ENCODE data around the gene GCDH.
"Not testable (repeated sequence)": the region's sequence is repeated elsewhere in the genome, so short reads cannot be mapped to it uniquely, and the experiment has no call there.

The GCDH gene

GRCh38 chr19:12885749-12886650, 5.0 kb upstream of the GCDH start:
- no peaks in the 10 kb centered on the region for H3K36me3 ChIP-seq (ENCODE audit: control insufficient read depth, insufficient read depth, low read length)
- 7% methylated on average over 53 of the region's 53 CpGs for WGBS, 2 experiments
- peak overlapping the region; percentile 22 for H3K4me3 ChIP-seq (ENCODE audit: insufficient read depth, low read depth, low read length)
- peaks cover 5% of the 10 kb centered on the region for H3K4me1 ChIP-seq (ENCODE audit: control insufficient read depth, insufficient read depth, low read length)
- peaks cover 75% of the 10 kb centered on the region for H3K27me3 ChIP-seq (ENCODE audit: control insufficient read depth, insufficient read depth, low read length, poor library complexity, severe bottlenecking)
- no peaks in the 10 kb centered on the region for H3K9me3 ChIP-seq (ENCODE audit: control insufficient read depth, low read length)
- H3K27ac ChIP-seq (ENCODE audit: insufficient read depth, low read depth, low read length, poor library complexity, severe bottlenecking), result no peak overlapping the region

- Histone ChIP-seq H3K27me3 (ENCODE audit: control insufficient read depth, insufficient read depth, low read length, poor library complexity, severe bottlenecking) (peaks cover 73% of the 10 kb centered on the region), H3K27ac (ENCODE audit: insufficient read depth, low read depth, low read length, poor library complexity, severe bottlenecking) (no peak overlapping the region), H3K4me1 (ENCODE audit: control insufficient read depth, insufficient read depth, low read length) (peaks cover 6% of the 10 kb centered on the region), H3K9me3 (ENCODE audit: control insufficient read depth, low read length) (no peaks in the 10 kb centered on the region), H3K4me3 (ENCODE audit: insufficient read depth, low read depth, low read length) (no peak overlapping the region), H3K36me3 (ENCODE audit: control insufficient read depth, insufficient read depth, low read length) (no peaks in the 10 kb centered on the region)
- WGBS, 2 experiments, result 78 to 79% methylated on average over 5 of the region's 5 CpGs
These were observed 4.3 kb upstream of the GCDH start for GRCh38 chr19:12886651-12886968.

DNA sequence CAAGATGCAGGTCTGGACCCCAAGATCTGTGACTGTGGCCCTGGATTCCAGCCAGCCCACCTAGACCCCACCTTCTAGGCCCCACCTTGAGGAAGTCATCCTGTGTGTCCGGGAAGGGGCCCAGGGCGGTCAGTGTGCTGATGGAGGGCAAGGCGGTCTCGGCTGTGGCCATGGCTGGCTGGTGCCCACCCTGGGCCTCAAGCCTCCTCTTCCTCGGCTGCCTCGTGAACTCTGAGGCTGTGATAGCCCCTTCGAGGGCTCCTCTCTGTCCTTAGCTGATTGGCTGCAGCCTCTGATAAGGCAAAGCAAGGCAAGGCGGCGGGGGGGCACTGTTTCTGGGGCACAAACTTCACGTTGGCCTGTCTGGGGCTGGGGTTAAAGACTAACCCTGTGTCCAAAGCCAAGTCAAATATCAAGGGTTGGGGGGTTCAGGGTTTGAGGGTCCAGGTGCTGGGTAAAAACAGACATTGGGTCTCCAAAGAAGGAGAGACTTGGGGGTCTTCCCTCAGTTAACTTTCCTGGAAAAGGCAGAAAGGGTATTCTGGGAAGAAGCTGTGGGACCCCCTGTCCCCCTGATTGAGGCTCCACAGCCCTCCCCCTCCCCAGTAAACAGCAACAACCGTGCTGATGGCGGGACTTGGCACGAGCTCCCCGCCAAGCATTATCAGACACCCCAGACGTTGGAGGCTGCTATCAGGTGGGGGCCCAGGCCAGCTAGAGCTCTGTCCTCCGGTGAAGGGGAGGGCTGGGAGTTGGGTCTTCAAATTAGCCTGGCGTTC, 3.8 kb upstream of the GCDH start, which contains the start of gene KLF1:
KLF1 (minus strand) TSS at position 233 of the 779 bp plus-strand sequence; CDS start at position 172, 61 bp downstream.
- peaks cover 11% of the 10 kb centered on the region for H3K4me1 ChIP-seq (ENCODE audit: control insufficient read depth, insufficient read depth, low read length)
- peaks cover 68% of the 10 kb centered on the region for H3K27me3 ChIP-seq (ENCODE audit: control insufficient read depth, insufficient read depth, low read length, poor library complexity, severe bottlenecking)
- H3K36me3 ChIP-seq (ENCODE audit: control insufficient read depth, insufficient read depth, low read length), result no peaks in the 10 kb centered on the region
- no peaks in the 10 kb centered on the region for H3K9me3 ChIP-seq (ENCODE audit: control insufficient read depth, low read length)
- 75% methylated on average over 17 of the region's 17 CpGs for WGBS, 2 experiments
- H3K27ac ChIP-seq (ENCODE audit: insufficient read depth, low read depth, low read length, poor library complexity, severe bottlenecking), result no peak within 1 kb of the TSS
- peak within 1 kb of the TSS; percentile 22 for H3K4me3 ChIP-seq (ENCODE audit: insufficient read depth, low read depth, low read length)

DNA sequence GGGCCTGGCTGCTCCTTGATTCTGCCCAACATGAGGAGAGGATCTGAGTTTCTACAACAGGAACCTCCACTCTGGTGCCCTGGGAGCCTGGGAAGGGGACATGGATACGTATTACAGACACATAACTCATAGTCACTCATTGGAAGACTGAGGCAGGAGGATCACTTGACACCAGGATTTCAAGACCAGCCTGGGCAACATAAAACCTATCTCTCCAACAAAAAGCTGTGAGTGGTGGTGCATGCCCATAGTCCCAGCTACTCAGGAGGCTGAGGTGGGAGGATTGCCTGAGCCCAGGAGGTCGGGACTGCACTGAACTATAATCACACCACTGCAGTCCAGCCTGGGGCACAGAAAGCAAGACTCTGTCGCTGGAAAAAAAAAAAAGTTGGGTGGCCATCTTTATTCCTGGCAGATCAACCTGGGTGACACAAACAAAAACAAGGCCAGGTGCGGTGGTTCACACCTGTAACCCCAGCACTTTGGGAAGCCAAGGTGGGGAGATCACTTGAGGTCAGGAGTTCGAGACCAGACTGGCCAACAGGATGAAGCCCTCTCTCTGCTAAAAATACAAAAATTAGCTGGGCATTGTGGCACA, 2.9 kb upstream of the GCDH start:
- Histone ChIP-seq H3K9me3 (ENCODE audit: control insufficient read depth, low read length) (no peaks in the 10 kb centered on the region), H3K36me3 (ENCODE audit: control insufficient read depth, insufficient read depth, low read length) (no peaks in the 10 kb centered on the region), H3K27me3 (ENCODE audit: control insufficient read depth, insufficient read depth, low read length, poor library complexity, severe bottlenecking) (peaks cover 58% of the 10 kb centered on the region), H3K4me3 (ENCODE audit: insufficient read depth, low read depth, low read length) (no peak overlapping the region), H3K27ac (ENCODE audit: insufficient read depth, low read depth, low read length, poor library complexity, severe bottlenecking) (no peak overlapping the region), H3K4me1 (ENCODE audit: control insufficient read depth, insufficient read depth, low read length) (peaks cover 11% of the 10 kb centered on the region)
- 70 to 74% methylated on average over 5 of the region's 5 CpGs for WGBS, 2 experiments

DNA sequence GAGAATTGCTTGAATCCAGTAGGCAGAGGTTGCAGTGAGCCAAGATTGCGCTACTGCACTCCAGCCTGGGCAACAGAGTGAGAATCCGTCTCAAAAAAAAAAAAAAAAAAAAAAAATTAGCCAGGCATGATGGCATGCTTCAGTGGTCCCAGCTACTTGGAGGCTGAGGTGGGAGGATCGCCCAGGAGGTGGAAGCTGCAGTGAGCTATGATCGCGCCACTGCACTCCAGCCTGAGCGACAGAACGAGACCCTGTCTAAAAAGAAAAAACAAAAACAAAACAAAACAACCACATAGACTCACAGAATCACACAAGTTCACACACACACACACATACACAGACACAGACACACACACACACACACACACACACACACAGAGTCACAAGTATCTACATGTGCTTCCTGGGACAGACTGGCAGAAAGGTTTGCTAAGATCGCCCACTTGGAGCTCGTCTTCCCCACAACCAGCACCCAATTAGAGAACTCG, 617 bp upstream of the GCDH start:
- H3K27me3 ChIP-seq (ENCODE audit: control insufficient read depth, insufficient read depth, low read length, poor library complexity, severe bottlenecking), result peaks cover 36% of the 10 kb centered on the region
- H3K4me1 ChIP-seq (ENCODE audit: control insufficient read depth, insufficient read depth, low read length); H3K36me3 ChIP-seq (ENCODE audit: control insufficient read depth, insufficient read depth, low read length); H3K9me3 ChIP-seq (ENCODE audit: control insufficient read depth, low read length): not testable (repeated sequence)
- H3K4me3 ChIP-seq (ENCODE audit: insufficient read depth, low read depth, low read length), result peak overlapping the region; percentile 65
- WGBS, 2 experiments, result 46 to 47% methylated on average over 10 of the region's 10 CpGs
- H3K27ac ChIP-seq (ENCODE audit: insufficient read depth, low read depth, low read length, poor library complexity, severe bottlenecking), result peak overlapping the region; percentile 87

DNA sequence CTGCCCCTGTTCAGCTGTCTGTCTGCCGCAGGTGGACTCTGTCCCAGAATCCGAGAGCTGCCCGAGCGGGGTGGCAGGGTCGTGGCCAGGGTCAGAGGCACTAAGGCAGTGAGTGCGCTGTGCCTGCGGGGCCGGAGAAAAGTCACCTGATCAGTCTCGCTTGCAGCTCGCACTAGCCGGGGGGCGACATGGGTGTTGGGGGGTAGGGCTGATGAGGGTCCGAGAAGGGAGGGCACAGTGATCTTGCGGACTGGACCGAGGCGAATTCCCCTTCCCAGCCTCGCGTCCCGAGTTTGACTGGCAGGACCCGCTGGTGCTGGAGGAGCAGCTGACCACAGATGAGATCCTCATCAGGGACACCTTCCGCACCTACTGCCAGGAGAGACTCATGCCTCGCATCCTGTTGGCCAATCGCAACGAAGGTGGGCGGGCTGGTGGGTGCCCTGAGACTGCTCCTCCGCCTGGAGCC, 627 bp downstream of the GCDH start:
- WGBS, 2 experiments, result 10 to 11% methylated on average over 26 of the region's 26 CpGs
- no peak overlapping the region for H3K27ac ChIP-seq (ENCODE audit: insufficient read depth, low read depth, low read length, poor library complexity, severe bottlenecking)
- no peaks in the 10 kb centered on the region for H3K36me3 ChIP-seq (ENCODE audit: control insufficient read depth, insufficient read depth, low read length)
- H3K9me3 ChIP-seq (ENCODE audit: control insufficient read depth, low read length), result no peaks in the 10 kb centered on the region
- H3K4me1 ChIP-seq (ENCODE audit: control insufficient read depth, insufficient read depth, low read length), result peaks cover 6% of the 10 kb centered on the region
- peak overlapping the region; percentile 65 for H3K4me3 ChIP-seq (ENCODE audit: insufficient read depth, low read depth, low read length)
- peaks cover 23% of the 10 kb centered on the region for H3K27me3 ChIP-seq (ENCODE audit: control insufficient read depth, insufficient read depth, low read length, poor library complexity, severe bottlenecking)

DNA sequence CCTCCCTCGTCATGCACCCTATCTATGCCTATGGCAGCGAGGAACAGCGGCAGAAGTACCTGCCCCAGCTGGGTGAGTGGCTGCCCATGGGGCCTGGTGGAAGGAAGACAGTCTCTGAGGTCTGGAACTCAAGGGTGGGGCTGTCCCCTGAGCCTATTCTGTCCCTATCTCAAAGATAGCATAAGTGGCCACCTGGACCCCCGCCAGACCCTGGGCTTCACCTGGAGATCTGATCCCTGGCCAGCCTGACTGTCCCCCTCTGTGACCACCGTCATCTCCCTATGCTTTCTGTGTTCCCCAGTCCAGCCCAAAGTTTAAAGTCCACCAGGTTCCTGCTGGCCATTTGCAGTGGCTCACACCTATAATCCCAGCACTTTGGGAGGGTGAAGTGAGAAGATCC, 2.6 kb downstream of the GCDH start:
- WGBS, 2 experiments, result 94 to 97% methylated on average over 5 of the region's 5 CpGs
- Histone ChIP-seq H3K9me3 (ENCODE audit: control insufficient read depth, low read length) (no peaks in the 10 kb centered on the region), H3K4me1 (ENCODE audit: control insufficient read depth, insufficient read depth, low read length) (peaks cover 6% of the 10 kb centered on the region), H3K4me3 (ENCODE audit: insufficient read depth, low read depth, low read length) (no peak overlapping the region), H3K36me3 (ENCODE audit: control insufficient read depth, insufficient read depth, low read length) (peaks cover 6% of the 10 kb centered on the region), H3K27ac (ENCODE audit: insufficient read depth, low read depth, low read length, poor library complexity, severe bottlenecking) (no peak overlapping the region), H3K27me3 (ENCODE audit: control insufficient read depth, insufficient read depth, low read length, poor library complexity, severe bottlenecking) (peaks cover 3% of the 10 kb centered on the region)

- WGBS, 2 experiments, result 94 to 96% methylated on average over 17 of the region's 17 CpGs
- Histone ChIP-seq H3K4me3 (ENCODE audit: insufficient read depth, low read depth, low read length) (no peak overlapping the region), H3K27ac (ENCODE audit: insufficient read depth, low read depth, low read length, poor library complexity, severe bottlenecking) (no peak overlapping the region), H3K9me3 (ENCODE audit: control insufficient read depth, low read length) (no peaks in the 10 kb centered on the region), H3K36me3 (ENCODE audit: control insufficient read depth, insufficient read depth, low read length) (peaks cover 6% of the 10 kb centered on the region), H3K27me3 (ENCODE audit: control insufficient read depth, insufficient read depth, low read length, poor library complexity, severe bottlenecking) (no peaks in the 10 kb centered on the region), H3K4me1 (ENCODE audit: control insufficient read depth, insufficient read depth, low read length) (peaks cover 6% of the 10 kb centered on the region)
These were observed 5.5 kb downstream of the GCDH start for GRCh38 chr19:12896460-12896859.

GRCh38 chr19:12899891-12900518, 9.0 kb downstream of the GCDH start:
- Histone ChIP-seq H3K4me3 (ENCODE audit: insufficient read depth, low read depth, low read length) (no peak overlapping the region), H3K27ac (ENCODE audit: insufficient read depth, low read depth, low read length, poor library complexity, severe bottlenecking) (no peak overlapping the region), H3K27me3 (ENCODE audit: control insufficient read depth, insufficient read depth, low read length, poor library complexity, severe bottlenecking) (no peaks in the 10 kb centered on the region), H3K36me3 (ENCODE audit: control insufficient read depth, insufficient read depth, low read length) (peaks cover 6% of the 10 kb centered on the region), H3K4me1 (ENCODE audit: control insufficient read depth, insufficient read depth, low read length) (no peaks in the 10 kb centered on the region), H3K9me3 (ENCODE audit: control insufficient read depth, low read length) (no peaks in the 10 kb centered on the region)
- 93 to 95% methylated on average over 10 of the region's 10 CpGs for WGBS, 2 experiments

All from ectodermal cell (in vitro differentiated cells).